Measurements from ENCODE around the gene TDP1. TPM values are rescaled to one million over a fixed set of nuclear protein-coding genes. Genes with fewer than 3 reads are reported as not detected.

Gene TDP1
- total and polyA plus RNA-seq, 2 of the 4 experiments (the other 2 are of a cell fraction), result 23.3 to 53.1 TPM

GRCh38 chr14:90050271-90050670, 94.5 kb downstream of the TDP1 start:
- Histone ChIP-seq H3K79me1 (ENCODE audit: low read depth in 1 of 2, low read length in 2 of 2) (no peaks in the 10 kb centered on the region), H2BK15ac (ENCODE audit: low read depth, low read length) (no peak overlapping the region), H4K91ac (ENCODE audit: insufficient read depth, low read depth, low read length) (no peak overlapping the region), H2AK9ac (replicated peaks; ENCODE audit: low read depth, low read length, poor library complexity) (no peak overlapping the region), H2BK120ac (ENCODE audit: low read depth, low read length) (no peak overlapping the region), H3K27me3 (ENCODE audit: control insufficient read depth, insufficient read depth, low read length) (peaks cover 1% of the 10 kb centered on the region; the same call in 1 of the 2 replicates), H4K5ac (ENCODE audit: low read depth, low read length) (no peak overlapping the region), H3K27ac (ENCODE audit: insufficient read depth, low read length) (no peak overlapping the region), H3K4me3 (ENCODE audit: insufficient read depth, low read depth, low read length) (no peak overlapping the region), H4K8ac (ENCODE audit: low read depth in 2 of 2, low read length in 2 of 2) (no peak overlapping the region), H3K56ac (ENCODE audit: extremely low read depth, insufficient read depth, low read length) (no peak overlapping the region), H3K9me1 (ENCODE audit: insufficient read depth, low read length) (no peaks in the 10 kb centered on the region), H3K9ac (ENCODE audit: low read depth, low read length) (no peak overlapping the region), H3K9me3 (ENCODE audit: control insufficient read depth, insufficient read depth, low read length) (no peaks in the 10 kb centered on the region), H3K18ac (ENCODE audit: low read depth, low read length) (no peak overlapping the region), H3K36me3 (ENCODE audit: control insufficient read depth, insufficient read depth, low read length) (no peaks in the 10 kb centered on the region), H2AFZ (replicated peaks; ENCODE audit: low read length, poor library complexity) (no peak overlapping the region), H2BK5ac (ENCODE audit: low read depth, low read length, poor library complexity, severe bottlenecking) (no peak overlapping the region), H4K20me1 (ENCODE audit: insufficient read depth, low read length) (no peaks in the 10 kb centered on the region), H3K4ac (ENCODE audit: low read depth, low read length) (no peak overlapping the region), H2AK5ac (ENCODE audit: low read depth, low read length) (no peak overlapping the region), H2BK20ac (ENCODE audit: low read depth, low read length) (no peak overlapping the region), H3K23ac (ENCODE audit: low read depth, low read length) (no peak overlapping the region), H3K14ac (replicated peaks; ENCODE audit: low read depth, low read length) (no peak overlapping the region), H3K4me2 (ENCODE audit: low read depth, low read length) (no peak overlapping the region), H3K4me1 (ENCODE audit: control insufficient read depth, insufficient read depth, low read length) (0 out of 2 replicates have a peak, but pooled peaks cover 2% of the 10 kb centered on the region)
- TF ChIP-seq ELK1 (IDR thresholded peaks at IDR 0.05; ENCODE audit: borderline replicate concordance, low read depth, low read length) (no peak), POLR2A (IDR thresholded peaks at IDR 0.05; ENCODE audit: low read depth, low read length) (no peak), FOS (IDR thresholded peaks at IDR 0.05; ENCODE audit: low read depth, low read length) (no peak), USF2 (IDR thresholded peaks at IDR 0.05; ENCODE audit: low read depth, low read length) (no peak), CHD1 (IDR thresholded peaks at IDR 0.05; ENCODE audit: low read depth, low read length) (no peak), NFE2L2 (IDR thresholded peaks at IDR 0.05; ENCODE audit: low read depth, low read length) (no peak), RAD21 (IDR thresholded peaks at IDR 0.05; ENCODE audit: low read length) (no peak)
- ChIA-PET CTCF (no interaction called here), POLR2A (ENCODE audit: unreplicated experiment) (no interaction called here)
- WGBS, 2 experiments (ENCODE audit: extremely low coverage in 2 of 2, insufficient read length in 1 of 2), result 100% methylated on average over 1 of the region's 4 CpGs; no CpG with 5 or more reads in 1 of the 2 experiments
- in situ Hi-C loops (cut with MboI; ENCODE audit: low sequenced_read_pairs) (no loop called here), dilution Hi-C loops (cut with HindIII; ENCODE audit: low sequenced_read_pairs, unreplicated experiment) (no loop called here), intact Hi-C loops (cut with micrococcal nuclease) (no loop called here)
- no peak for ATAC-seq (ENCODE audit: low read depth)
- no peak for DNase-seq
- no TSS peak for BruUV-seq (replicated peaks)
